ENCODE data around the gene NOTO. TPM values are rescaled to one million over a fixed set of nuclear protein-coding genes. Genes with fewer than 3 reads are reported as not detected.

NOTO gene
- total RNA-seq, 1 experiment from 2014 or later: 0.66 TPM

GRCh38 chr2:73203055-73203681 is 794 bp downstream of the NOTO start:
- Histone ChIP-seq H3K79me1 (ENCODE audit: insufficient read depth, low read depth, low read length, poor library complexity, severe bottlenecking) (no peaks in the 10 kb centered on the region), H2BK120ac (ENCODE audit: low read depth, low read length, poor library complexity, severe bottlenecking) (no peak overlapping the region), H4K20me1 (ENCODE audit: control insufficient read depth, insufficient read depth, insufficient read length) (no peaks in the 10 kb centered on the region), H2BK5ac (ENCODE audit: insufficient read length, low read length) (no peak overlapping the region), H3K56ac (ENCODE audit: insufficient read length, low read depth, low read length) (no peak overlapping the region), H3K23me2 (ENCODE audit: insufficient read length, low read depth, low read length, poor library complexity, severe bottlenecking) (peaks cover 6% of the 10 kb centered on the region), H3K9me3 (ENCODE audit: control insufficient read depth, low read depth, low read length) (no peaks in the 10 kb centered on the region), H3K23ac (ENCODE audit: insufficient read length, low read depth, low read length) (no peak overlapping the region), H3K4me1 (ENCODE audit: insufficient read depth, low read length) (no peaks in the 10 kb centered on the region), H3K4ac (ENCODE audit: low read depth, low read length) (no peak overlapping the region), H2AFZ (ENCODE audit: low read length) (no peak overlapping the region), H2BK12ac (ENCODE audit: insufficient read length, low read depth, low read length) (no peak overlapping the region), H3K27ac (ENCODE audit: insufficient read length, low read depth, low read length) (no peak overlapping the region), H2BK20ac (ENCODE audit: low read depth, low read length, poor library complexity, severe bottlenecking) (no peak overlapping the region), H4K5ac (ENCODE audit: insufficient read length, low read depth, low read length) (no peak overlapping the region), H3K27me3 (ENCODE audit: insufficient read depth, low read length) (peaks cover 13% of the 10 kb centered on the region; the same call in 1 of the 2 replicates), H3T11ph (ENCODE audit: low read length) (no peak overlapping the region), H4K8ac (replicated peaks; ENCODE audit: insufficient read length, low read depth, low read length) (no peak overlapping the region), H2BK15ac (ENCODE audit: low read depth, low read length) (no peak overlapping the region), H2AK5ac (ENCODE audit: insufficient read length, low read length) (no peak overlapping the region), H3K79me2 (ENCODE audit: insufficient read depth, low read length) (no peaks in the 10 kb centered on the region), H3K14ac (ENCODE audit: insufficient read depth, low read length) (0 out of 2 replicates have a peak overlapping the region, but pooled peaks have one; percentile 16), H3K9ac (ENCODE audit: extremely low read depth, insufficient read length, low read length) (no peak overlapping the region), H4K91ac (ENCODE audit: insufficient read length, low read depth, low read length) (no peak overlapping the region), H3K4me2 (ENCODE audit: insufficient read depth, insufficient read length, low read length) (peak overlapping the region; percentile 45), H3K18ac (ENCODE audit: insufficient read length, low read depth, low read length) (no peak overlapping the region)
- peaks cover 10 to 13% of the 10 kb centered on the region in 2 experiments for H3K4me1 Mint-ChIP-seq
- H3K36me3 Mint-ChIP-seq (ENCODE audit: insufficient read depth in 1 of 3, low read depth in 3 of 3): peaks cover 0 to 4% (median 0%) of the 10 kb centered on the region in 3 experiments; a peak in 1 of 7 replicates
- peaks cover 73% of the 10 kb centered on the region for H3K27me3 Mint-ChIP-seq (ENCODE audit: low read depth)
- WGBS (ENCODE audit: extremely low coverage, insufficient read length, low lambda C conversion rate): no CpG with 5 or more reads among the region's 44 CpGs
- peaks cover 8% of the 10 kb centered on the region in 2 experiments; a peak in 3 of 5 replicates for H3K9me3 Mint-ChIP-seq
- H3K4me3 Mint-ChIP-seq: peak overlapping the region; percentile 56 to 73
- peak; percentile 53 for DNase-seq
- H3K27ac Mint-ChIP-seq: no peak overlapping the region
- TF ChIP-seq, protein P1, sequence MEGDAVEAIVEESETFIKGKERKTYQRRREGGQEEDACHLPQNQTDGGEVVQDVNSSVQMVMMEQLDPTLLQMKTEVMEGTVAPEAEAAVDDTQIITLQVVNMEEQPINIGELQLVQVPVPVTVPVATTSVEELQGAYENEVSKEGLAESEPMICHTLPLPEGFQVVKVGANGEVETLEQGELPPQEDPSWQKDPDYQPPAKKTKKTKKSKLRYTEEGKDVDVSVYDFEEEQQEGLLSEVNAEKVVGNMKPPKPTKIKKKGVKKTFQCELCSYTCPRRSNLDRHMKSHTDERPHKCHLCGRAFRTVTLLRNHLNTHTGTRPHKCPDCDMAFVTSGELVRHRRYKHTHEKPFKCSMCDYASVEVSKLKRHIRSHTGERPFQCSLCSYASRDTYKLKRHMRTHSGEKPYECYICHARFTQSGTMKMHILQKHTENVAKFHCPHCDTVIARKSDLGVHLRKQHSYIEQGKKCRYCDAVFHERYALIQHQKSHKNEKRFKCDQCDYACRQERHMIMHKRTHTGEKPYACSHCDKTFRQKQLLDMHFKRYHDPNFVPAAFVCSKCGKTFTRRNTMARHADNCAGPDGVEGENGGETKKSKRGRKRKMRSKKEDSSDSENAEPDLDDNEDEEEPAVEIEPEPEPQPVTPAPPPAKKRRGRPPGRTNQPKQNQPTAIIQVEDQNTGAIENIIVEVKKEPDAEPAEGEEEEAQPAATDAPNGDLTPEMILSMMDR (conservative IDR thresholded peaks at IDR 0.05): no peak

Measured in H9 (cell line).